CD4-positive, CD25-positive, alpha-beta regulatory T cell (primary cell): Measurements from ENCODE around the gene OR10A3. TPM values are rescaled to one million over a fixed set of nuclear protein-coding genes. Genes with fewer than 3 reads are reported as not detected.

Source experiments
- ATAC-seq, 2 donors: fragments of 150-1000 bp; cut with Tn5 transposase; one replicate each; pipeline ENCODE4 v1.10.0; 2021; ENCODE audit warnings: low read depth in 2 of 2, moderate number of reproducible peaks in 2 of 2, moderate library complexity in 1 of 2
- DNase-seq, 3 donors: peaks; one replicate each; pipeline versions ENCODE4 v3.0.0 to v3.0.0-alpha.2; 2012 to 2022; ENCODE audit warnings: mixed read lengths in 1 of 3
- H3K27ac ChIP-seq: one replicate; pipeline ENCODE4 v1.7.0; 2013; ENCODE audit warnings: mild to moderate bottlenecking, low read length; ENCODE audit not compliant: insufficient read depth, poor library complexity, severe bottlenecking
- H3K27me3 ChIP-seq: one replicate; pipeline ENCODE4 v1.7.0; 2013; ENCODE audit warnings: low read length; ENCODE audit not compliant: control insufficient read depth, insufficient read depth
- H3K36me3 ChIP-seq: one replicate; pipeline ENCODE4 v1.7.0; 2013; ENCODE audit warnings: mild to moderate bottlenecking, low read length, moderate library complexity; ENCODE audit not compliant: control insufficient read depth, insufficient read depth
- H3K4me1 ChIP-seq: 2 replicates; pipeline ENCODE4 v1.7.0; 2013; ENCODE audit warnings: mild to moderate bottlenecking, low read length; ENCODE audit not compliant: insufficient read depth, control insufficient read depth, poor library complexity, severe bottlenecking
- H3K4me3 ChIP-seq: one replicate; pipeline ENCODE4 v1.7.0; 2013; ENCODE audit warnings: low read depth, mild to moderate bottlenecking, low read length, moderate library complexity
- H3K9me3 ChIP-seq, 2 experiments: 1 replicate in 1 of 2; 2 replicates in 1 of 2; pipeline ENCODE4 v1.7.0; 2013; ENCODE audit warnings: low read length in 2 of 2, mild to moderate bottlenecking in 1 of 2, moderate library complexity in 1 of 2; ENCODE audit not compliant: control insufficient read depth in 2 of 2
- H3K27ac Mint-ChIP-seq, 3 donors: one replicate each; pipeline ENCODE4 v1.8.0; 2020 to 2022; ENCODE audit warnings: mild to moderate bottlenecking in 3 of 3, mixed read lengths in 3 of 3, moderate library complexity in 2 of 3
- H3K27me3 Mint-ChIP-seq: one replicate; pipeline ENCODE4 v1.8.0; 2022; ENCODE audit warnings: mild to moderate bottlenecking, mixed read lengths
- H3K36me3 Mint-ChIP-seq: one replicate; pipeline ENCODE4 v1.8.0; 2020; ENCODE audit warnings: mixed read lengths
- H3K4me1 Mint-ChIP-seq, 4 donors: one replicate each; pipeline ENCODE4 v1.8.0; 2020 to 2022; ENCODE audit warnings: mixed read lengths in 4 of 4, mild to moderate bottlenecking in 1 of 4
- H3K4me3 Mint-ChIP-seq, 4 donors: one replicate each; pipeline ENCODE4 v1.8.0; 2020 to 2022; ENCODE audit warnings: mild to moderate bottlenecking in 4 of 4, mixed read lengths in 4 of 4, moderate library complexity in 3 of 4
- H3K9me3 Mint-ChIP-seq, 7 donors: one replicate each; pipeline ENCODE4 v1.8.0; 2020 to 2022; ENCODE audit warnings: mixed read lengths in 7 of 7, mild to moderate bottlenecking in 3 of 7, moderate library complexity in 2 of 7
- polyA plus RNA-seq, 4 donors: library from polyadenylated mRNA; unstranded; fragments of 300-500 nt; fragmentation: Illumina TruSeq; gene quantifications; one replicate each; pipeline ENCODE4 v1.2.3, GENCODE V29; 2021
- total RNA-seq: library from RNA; stranded (reverse); gene quantifications from one replicate; pipeline ENCODE4 v1.2.3, GENCODE V29; 2022

The OR10A3 gene
- total and polyA plus RNA-seq, 5 donors from 2014 or later = not detected

DNA sequence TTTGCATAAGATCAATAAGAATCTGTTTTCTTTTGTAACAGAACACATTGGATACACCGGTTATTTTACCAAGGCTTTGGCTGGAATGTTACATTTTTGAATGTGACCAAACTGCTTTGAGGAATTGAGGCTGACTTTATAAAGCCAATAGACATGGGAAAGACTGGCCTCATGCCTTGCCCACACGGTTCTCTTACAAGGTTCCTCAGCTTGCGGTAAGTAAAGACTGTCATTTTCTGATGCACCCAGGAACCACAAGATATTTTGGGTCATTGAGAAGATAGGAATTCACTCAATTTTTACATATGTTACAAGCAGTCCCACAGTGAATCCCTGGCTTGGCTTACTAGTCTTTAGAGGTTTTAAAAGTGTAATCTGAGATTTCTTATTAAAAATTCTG is 34.4 kb downstream of the OR10A3 start:
- H3K9me3 ChIP-seq = no peaks in the 10 kb centered on the region
- H3K9me3 Mint-ChIP-seq = no peaks in the 10 kb centered on the region
- no peak overlapping the region for H3K4me3 Mint-ChIP-seq
- H3K36me3 ChIP-seq = no peaks in the 10 kb centered on the region
- H3K4me1 ChIP-seq = no peaks in the 10 kb centered on the region
- H3K4me3 ChIP-seq = no peak overlapping the region
- ATAC-seq (no peak), DNase-seq (no peak)
- peaks cover 0 to 4% (median 0%) of the 10 kb centered on the region in 4 donors for H3K4me1 Mint-ChIP-seq
- H3K27ac Mint-ChIP-seq = no peak overlapping the region
- peaks cover 24% of the 10 kb centered on the region for H3K27me3 Mint-ChIP-seq
- H3K27me3 ChIP-seq = peaks cover 5% of the 10 kb centered on the region
- no peaks in the 10 kb centered on the region for H3K36me3 Mint-ChIP-seq
- H3K27ac ChIP-seq = no peak overlapping the region

DNA sequence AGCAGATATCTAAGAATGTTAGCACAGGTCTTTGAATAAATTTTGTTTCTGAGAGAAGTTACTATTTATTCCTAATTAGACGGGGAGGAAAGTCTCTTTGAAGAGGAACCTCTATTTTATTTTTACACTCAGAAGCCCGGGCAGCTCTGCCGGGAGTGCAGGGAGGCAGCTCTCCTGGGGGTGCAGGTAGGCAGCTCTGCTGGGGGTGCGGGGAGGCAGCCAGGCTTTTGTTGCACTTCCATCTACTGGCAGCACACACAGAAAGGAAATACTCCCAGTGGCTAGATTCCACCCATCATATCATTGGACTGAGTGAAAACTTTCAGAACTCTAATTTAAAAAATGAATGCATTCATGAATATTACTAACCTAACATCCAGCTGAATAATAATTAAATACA is 35.0 kb downstream of the OR10A3 start:
- no peaks in the 10 kb centered on the region for H3K36me3 Mint-ChIP-seq
- peaks cover 24% of the 10 kb centered on the region for H3K27me3 Mint-ChIP-seq
- H3K9me3 Mint-ChIP-seq = no peaks in the 10 kb centered on the region

DNA sequence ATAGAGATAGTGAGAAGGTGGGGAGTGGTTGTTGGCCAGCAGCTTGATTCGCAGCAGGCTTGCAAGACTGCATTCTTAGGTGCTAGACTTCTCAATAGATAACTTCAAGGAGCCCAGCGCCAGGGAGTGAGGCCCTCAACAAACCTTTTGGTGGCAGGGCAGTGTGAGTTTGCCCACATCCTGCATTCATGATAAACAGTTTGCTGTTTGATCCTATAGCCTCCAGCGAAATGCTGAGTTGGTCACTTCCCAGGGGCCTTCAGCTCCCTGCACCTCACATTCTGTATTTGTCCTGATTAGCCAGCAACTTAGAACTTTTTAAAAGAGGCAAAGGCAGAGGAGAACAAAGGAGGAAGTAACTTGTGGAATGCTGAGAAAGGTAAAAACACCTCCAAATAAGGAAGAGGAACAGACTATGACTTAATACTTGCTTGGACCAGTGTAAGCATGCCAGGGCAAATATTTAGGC is 35.5 kb downstream of the OR10A3 start:
- H3K4me3 ChIP-seq = no peak overlapping the region
- Mint-ChIP-seq H3K36me3 (no peaks in the 10 kb centered on the region), H3K27ac (no peak overlapping the region)

More for the DNA sequence above, 35.0 kb downstream of the OR10A3 start:
- Histone ChIP-seq H3K4me3 (no peak overlapping the region), H3K27ac (no peak overlapping the region), H3K27me3 (peaks cover 5% of the 10 kb centered on the region), H3K9me3 (no peaks in the 10 kb centered on the region), H3K4me1 (no peaks in the 10 kb centered on the region), H3K36me3 (no peaks in the 10 kb centered on the region)
- ATAC-seq (no peak), DNase-seq (no peak)
- Mint-ChIP-seq H3K27ac (no peak overlapping the region), H3K4me1 (peaks cover 0 to 4% (median 0%) of the 10 kb centered on the region in 4 donors), H3K4me3 (no peak overlapping the region)

DNA sequence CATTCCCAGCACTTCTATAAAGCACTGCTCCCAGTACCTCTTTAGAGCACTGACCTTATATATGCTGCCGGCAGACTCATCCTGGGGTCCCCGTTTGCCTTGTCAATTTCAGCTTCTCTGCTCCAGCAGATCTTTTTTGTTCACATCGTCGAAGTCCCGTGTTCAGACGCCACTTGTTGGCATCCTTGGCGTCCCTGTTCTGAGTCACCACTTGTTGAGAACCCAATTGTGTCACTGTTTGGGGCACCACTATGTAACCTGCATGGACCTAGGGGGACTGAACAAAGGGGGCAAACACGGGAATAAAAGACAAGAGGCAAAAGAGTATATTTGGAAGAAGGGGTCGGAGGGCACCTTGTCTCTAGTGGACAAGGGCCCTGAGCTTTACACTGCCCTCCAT is 36.0 kb downstream of the OR10A3 start:
- no peak overlapping the region for H3K27ac ChIP-seq
- peaks cover 5% of the 10 kb centered on the region for H3K27me3 ChIP-seq
- Mint-ChIP-seq H3K27ac (no peak overlapping the region), H3K4me1 (peaks cover 0 to 4% (median 0%) of the 10 kb centered on the region in 4 donors), H3K9me3 (no peaks in the 10 kb centered on the region), H3K27me3 (peaks cover 29% of the 10 kb centered on the region), H3K36me3 (no peaks in the 10 kb centered on the region), H3K4me3 (no peak overlapping the region)
- H3K4me1 ChIP-seq = no peaks in the 10 kb centered on the region
- H3K9me3 ChIP-seq = no peaks in the 10 kb centered on the region
- H3K36me3 ChIP-seq = no peaks in the 10 kb centered on the region
- no peak for ATAC-seq
- no peak overlapping the region for H3K4me3 ChIP-seq
- no peak for DNase-seq

More for the DNA sequence above, 35.5 kb downstream of the OR10A3 start:
- Histone ChIP-seq H3K9me3 (no peaks in the 10 kb centered on the region), H3K27me3 (peaks cover 5% of the 10 kb centered on the region), H3K4me1 (no peaks in the 10 kb centered on the region), H3K36me3 (no peaks in the 10 kb centered on the region), H3K27ac (no peak overlapping the region)
- peaks cover 24% of the 10 kb centered on the region for H3K27me3 Mint-ChIP-seq
- DNase-seq (no peak), ATAC-seq (no peak)
- H3K4me3 Mint-ChIP-seq = no peak overlapping the region
- peaks cover 0 to 4% (median 0%) of the 10 kb centered on the region in 4 donors for H3K4me1 Mint-ChIP-seq
- H3K9me3 Mint-ChIP-seq = no peaks in the 10 kb centered on the region

DNA sequence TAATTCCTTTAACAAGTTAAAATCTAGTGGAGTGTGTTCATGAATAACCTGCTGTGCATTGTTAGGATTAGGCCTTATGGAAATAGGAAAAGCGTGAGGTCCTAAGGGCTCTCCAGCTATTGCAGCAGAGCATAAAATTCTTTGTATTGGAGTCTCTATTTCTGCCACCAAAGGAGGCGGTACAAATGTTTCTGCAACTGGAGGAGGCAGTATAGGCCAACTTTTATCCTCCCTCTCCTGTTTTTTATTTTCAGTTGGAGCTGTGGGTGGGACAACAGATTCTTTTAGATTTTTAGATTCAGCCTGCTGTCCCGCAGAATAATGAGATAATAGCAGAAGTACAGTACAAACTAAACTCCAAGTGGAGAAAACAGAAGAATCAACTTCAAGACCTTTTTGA is 36.6 kb downstream of the OR10A3 start:
- Histone ChIP-seq H3K27me3 (peaks cover 5% of the 10 kb centered on the region), H3K36me3 (no peaks in the 10 kb centered on the region), H3K4me1 (no peaks in the 10 kb centered on the region), H3K27ac (no peak overlapping the region), H3K4me3 (no peak overlapping the region), H3K9me3 (no peaks in the 10 kb centered on the region)
- Mint-ChIP-seq H3K36me3 (no peaks in the 10 kb centered on the region), H3K4me3 (no peak overlapping the region), H3K27me3 (peaks cover 30% of the 10 kb centered on the region), H3K27ac (no peak overlapping the region), H3K9me3 (no peaks in the 10 kb centered on the region), H3K4me1 (peaks cover 0 to 4% (median 0%) of the 10 kb centered on the region in 4 donors)
- DNase-seq (no peak), ATAC-seq (no peak)

DNA sequence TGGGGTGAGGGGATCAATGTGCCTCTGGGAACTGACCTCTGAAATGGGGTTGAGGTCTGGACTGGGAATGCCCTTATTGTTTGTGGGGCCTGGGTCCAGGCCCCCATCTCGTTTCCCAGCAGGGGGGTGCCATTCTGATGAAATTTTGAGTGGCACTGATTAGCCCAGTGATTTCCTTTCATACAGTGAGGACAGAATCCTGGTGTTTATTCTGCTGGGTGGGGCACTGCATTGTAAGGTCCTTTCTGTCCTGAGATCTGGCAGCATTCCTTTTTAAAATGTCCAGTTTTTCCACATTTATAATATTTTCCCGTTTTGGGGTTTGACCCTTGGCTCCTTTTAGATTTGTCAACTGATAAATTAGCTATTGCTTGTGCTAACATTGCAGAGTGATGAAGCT is 37.6 kb downstream of the OR10A3 start:
- no peak overlapping the region for H3K4me3 Mint-ChIP-seq
- H3K27me3 Mint-ChIP-seq = peaks cover 33% of the 10 kb centered on the region

DNA sequence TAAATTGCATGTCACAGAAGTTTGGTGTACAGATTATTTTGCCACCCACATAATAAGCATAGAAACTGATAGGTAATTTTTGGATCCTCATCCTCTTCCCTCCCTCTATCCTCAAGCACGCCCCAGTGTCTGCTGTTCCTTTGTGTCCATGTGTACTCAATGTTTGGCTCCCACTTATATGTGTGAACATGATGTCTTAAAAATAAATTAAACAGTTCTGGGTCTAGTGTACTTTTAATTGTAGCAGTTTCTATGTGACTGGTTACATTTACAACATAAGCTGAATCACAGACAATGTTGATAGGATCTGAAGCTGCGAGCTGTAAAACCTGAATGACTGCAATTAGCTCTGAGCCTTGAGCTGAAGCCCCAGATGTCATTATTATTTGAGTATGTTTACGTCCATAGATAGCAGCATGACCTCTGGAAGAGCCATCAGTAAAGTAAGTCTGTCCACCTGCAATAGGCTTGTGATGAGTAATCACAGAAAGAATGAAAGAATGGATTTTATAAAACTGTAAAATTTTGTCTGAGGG is 40.1 kb downstream of the OR10A3 start:
- Histone ChIP-seq H3K27ac (no peak overlapping the region), H3K4me3 (no peak overlapping the region), H3K36me3 (no peaks in the 10 kb centered on the region), H3K9me3 (no peaks in the 10 kb centered on the region), H3K27me3 (peaks cover 4% of the 10 kb centered on the region), H3K4me1 (no peaks in the 10 kb centered on the region)
- ATAC-seq (no peak), DNase-seq (no peak)
- no peaks in the 10 kb centered on the region for H3K9me3 Mint-ChIP-seq
- H3K4me1 Mint-ChIP-seq = peaks cover 0 to 4% (median 0%) of the 10 kb centered on the region in 4 donors
- H3K27ac Mint-ChIP-seq = no peak overlapping the region
- no peaks in the 10 kb centered on the region for H3K36me3 Mint-ChIP-seq
- H3K27me3 Mint-ChIP-seq = peaks cover 22% of the 10 kb centered on the region
- no peak overlapping the region for H3K4me3 Mint-ChIP-seq

More for the DNA sequence above, 37.6 kb downstream of the OR10A3 start:
- Histone ChIP-seq H3K4me3 (no peak overlapping the region), H3K36me3 (no peaks in the 10 kb centered on the region), H3K4me1 (no peaks in the 10 kb centered on the region), H3K27me3 (peaks cover 5% of the 10 kb centered on the region), H3K9me3 (no peaks in the 10 kb centered on the region), H3K27ac (no peak overlapping the region)
- Mint-ChIP-seq H3K27ac (no peak overlapping the region), H3K36me3 (no peaks in the 10 kb centered on the region), H3K4me1 (peaks cover 0 to 4% (median 0%) of the 10 kb centered on the region in 4 donors), H3K9me3 (no peaks in the 10 kb centered on the region)
- ATAC-seq (no peak), DNase-seq (no peak)

DNA sequence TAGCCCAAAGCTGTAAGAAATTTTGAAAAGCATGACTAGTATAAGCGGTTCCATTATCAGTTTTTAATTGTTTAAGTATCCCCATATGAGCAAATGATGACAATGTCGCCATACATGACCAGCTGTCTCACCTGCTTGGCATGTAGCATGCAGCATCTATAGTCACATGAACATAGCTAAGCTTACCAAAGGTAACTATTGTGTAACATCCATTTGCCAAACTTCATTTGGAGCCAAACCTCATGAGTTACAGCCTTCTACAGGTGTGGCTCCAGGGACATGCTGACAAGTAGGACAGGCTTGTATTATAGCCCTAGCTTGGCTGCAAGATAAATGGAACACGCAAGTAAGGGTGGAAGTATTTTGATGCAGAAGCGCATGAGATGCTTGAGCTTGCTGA is 40.8 kb downstream of the OR10A3 start:
- ATAC-seq = no peak
- peaks cover 0 to 4% (median 0%) of the 10 kb centered on the region in 4 donors for H3K4me1 Mint-ChIP-seq
- no peak overlapping the region for H3K4me3 Mint-ChIP-seq
- H3K27me3 ChIP-seq = peaks cover 4% of the 10 kb centered on the region
- peaks cover 17% of the 10 kb centered on the region for H3K27me3 Mint-ChIP-seq
- no peak for DNase-seq
- no peaks in the 10 kb centered on the region for H3K36me3 Mint-ChIP-seq
- no peaks in the 10 kb centered on the region for H3K4me1 ChIP-seq
- H3K9me3 ChIP-seq = no peaks in the 10 kb centered on the region
- no peak overlapping the region for H3K27ac Mint-ChIP-seq
- no peak overlapping the region for H3K27ac ChIP-seq
- peaks cover 0 to under 1% (median 0%) of the 10 kb centered on the region in 7 donors for H3K9me3 Mint-ChIP-seq
- H3K36me3 ChIP-seq = no peaks in the 10 kb centered on the region
- H3K4me3 ChIP-seq = no peak overlapping the region
